Measurements from ENCODE around the gene SLC22A4.

The SLC22A4 gene

GRCh38 chr5:132392411-132392810, 98.2 kb downstream of the SLC22A4 start:
- peaks cover 0 to 40% (median 12%) of the 10 kb centered on the region in 4 experiments for H3K36me3 ChIP-seq (ENCODE audit: control insufficient read depth in 4 of 4, insufficient read depth in 4 of 4, low read length in 3 of 4)
- no peaks in the 10 kb centered on the region for H3K27me3 ChIP-seq (replicated peaks in 2 of 5; ENCODE audit: control insufficient read depth in 4 of 5, insufficient read depth in 5 of 5, low read length in 4 of 5)
- H3K4me1 ChIP-seq (ENCODE audit: control extremely low read depth in 1 of 4, control insufficient read depth in 4 of 4, insufficient read depth in 4 of 4, low read length in 3 of 4): peaks cover 0 to 17% (median 12%) of the 10 kb centered on the region in 4 experiments
- ChIA-PET CTCF (interaction anchor here (1.0 to 16.7 kb wide), 6 partner anchors 11 to 215 kb away, joined by 3 to 375 read pairs (median 5); no protein-coding TSS in a partner anchor), POLR2A (interaction anchor here (0.6 kb wide), 1 partner anchor 559 kb away, joined by 6 read pairs; no protein-coding TSS in a partner anchor)
- no peak overlapping the region for H3K27ac ChIP-seq (ENCODE audit: insufficient read depth in 1 of 2, low read depth in 1 of 2, low read length in 2 of 2, poor library complexity in 1 of 2, severe bottlenecking in 2 of 2)
- H3K4me3 ChIP-seq (ENCODE audit: control insufficient read depth in 1 of 7, extremely low read depth in 1 of 7, insufficient read depth in 4 of 7, low read depth in 2 of 7, low read length in 6 of 7): no peak overlapping the region
- no peak for DNase-seq
- H3K9me3 ChIP-seq (ENCODE audit: control extremely low read depth in 1 of 5, control insufficient read depth in 4 of 5, insufficient read depth in 2 of 5, low read depth in 1 of 5, low read length in 4 of 5): no peaks in the 10 kb centered on the region
- WGBS (ENCODE audit: insufficient coverage): 100% methylated on average over 6 of the region's 8 CpGs

- Histone ChIP-seq H3K27me3 (replicated peaks in 2 of 5; ENCODE audit: control insufficient read depth in 4 of 5, insufficient read depth in 5 of 5, low read length in 4 of 5) (no peaks in the 10 kb centered on the region), H3K9me3 (ENCODE audit: control extremely low read depth in 1 of 5, control insufficient read depth in 4 of 5, insufficient read depth in 2 of 5, low read depth in 1 of 5, low read length in 4 of 5) (no peaks in the 10 kb centered on the region), H3K4me1 (ENCODE audit: control extremely low read depth in 1 of 4, control insufficient read depth in 4 of 4, insufficient read depth in 4 of 4, low read length in 3 of 4) (peaks cover 0 to 9% (median 5%) of the 10 kb centered on the region in 4 experiments), H3K36me3 (ENCODE audit: control insufficient read depth in 4 of 4, insufficient read depth in 4 of 4, low read length in 3 of 4) (peaks cover 0 to 40% (median 12%) of the 10 kb centered on the region in 4 experiments), H3K27ac (ENCODE audit: insufficient read depth in 1 of 2, low read depth in 1 of 2, low read length in 2 of 2, poor library complexity in 1 of 2, severe bottlenecking in 2 of 2) (no peak overlapping the region), H3K4me3 (ENCODE audit: control insufficient read depth in 1 of 7, extremely low read depth in 1 of 7, insufficient read depth in 4 of 7, low read depth in 2 of 7, low read length in 6 of 7) (no peak overlapping the region)
- ChIA-PET CTCF (interaction anchor here (1.0 to 16.7 kb wide), 4 partner anchors 12 to 216 kb away, joined by 3 to 375 read pairs (median 4); no protein-coding TSS in a partner anchor), POLR2A (interaction anchor here (0.6 kb wide), 1 partner anchor 558 kb away, joined by 6 read pairs; no protein-coding TSS in a partner anchor)
- WGBS (ENCODE audit: insufficient coverage): 96% methylated on average over 4 of the region's 6 CpGs
- no peak for DNase-seq
Observed at GRCh38 chr5:132392978-132393825, 99.0 kb downstream of the SLC22A4 start.

All from common myeloid progenitor, CD34-positive (primary cell).